Activated CD8-positive, alpha-beta memory T cell treated with anti-CD3 and anti-CD28 coated beads for 36 hours (primary cell): ENCODE measurements around the gene EEF2. TPM values are rescaled to one million over a fixed set of nuclear protein-coding genes. Genes with fewer than 3 reads are reported as not detected.
"Not testable (repeated sequence)": the region's sequence is repeated elsewhere in the genome, so short reads cannot be mapped to it uniquely, and the experiment has no call there.

Experiments used
- CTCF ChIA-PET: fragments of 350-600 bp; sonication (Branson Sonifier 250); formaldehyde crosslinking; loops from one replicate; lab custom pipeline; 2021; ENCODE audit warnings: antibody characterized with exemption; lab: Charles Lee
- POLR2A ChIA-PET: fragments of 350-600 bp; sonication (Branson Sonifier 250); formaldehyde crosslinking; loops from one replicate; lab custom pipeline; 2021; ENCODE audit warnings: antibody characterized with exemption; lab: Charles Lee
- total RNA-seq, 2 experiments: library from RNA; stranded (reverse); gene quantifications; one replicate each; pipeline ENCODE4 v1.2.3, GENCODE V29; 2021

Gene EEF2
- total RNA-seq, 2 experiments from 2014 or later = 3,176 to 3,180 TPM

DNA sequence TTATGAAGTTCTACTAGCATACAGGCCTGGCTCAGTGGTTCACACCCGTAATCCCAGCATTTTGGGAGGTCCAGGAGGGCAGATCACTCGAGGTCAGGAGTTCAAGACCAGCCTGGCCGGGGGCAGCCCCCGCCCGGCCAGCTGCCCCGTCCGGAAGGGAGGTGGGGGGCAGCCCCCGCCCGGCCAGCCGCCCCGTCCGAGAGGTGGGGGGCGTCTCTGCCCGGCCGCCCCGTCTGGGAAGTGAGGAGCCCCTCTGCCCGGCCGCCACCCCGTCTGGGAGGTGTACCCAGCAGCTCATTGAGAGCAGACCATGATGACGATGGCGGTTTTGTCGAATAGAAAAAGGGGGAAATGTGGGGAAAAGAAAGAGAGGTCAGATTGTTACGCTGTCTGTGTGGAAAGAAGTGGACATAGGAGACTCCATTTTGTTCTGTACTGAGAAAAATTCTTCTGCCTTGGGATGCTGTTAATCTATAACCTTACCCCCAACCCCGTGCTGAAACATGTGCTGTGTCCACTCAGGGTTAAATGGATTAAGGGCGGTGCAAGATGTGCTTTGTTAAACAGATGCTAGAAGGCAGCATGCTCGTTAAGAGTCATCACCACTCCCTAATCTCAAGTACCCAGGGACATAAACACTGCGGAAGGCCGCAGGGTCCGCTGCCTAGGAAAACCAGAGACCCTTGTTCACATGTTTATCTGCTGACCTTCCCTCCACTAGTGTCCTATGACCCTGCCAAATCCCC, 13.6 kb upstream of the EEF2 start:
- CTCF ChIA-PET = interaction anchor here (1.1 kb wide), 1 partner anchor 141 kb away, joined by 3 read pairs; no protein-coding TSS in a partner anchor
- POLR2A ChIA-PET = not testable (repeated sequence)

GRCh38 chr19:3995607-3996006, 10.3 kb upstream of the EEF2 start:
- POLR2A ChIA-PET = no interaction called here
- CTCF ChIA-PET = interaction anchor here (0.6 to 1.7 kb wide), 4 partner anchors 10 to 209 kb away, joined by 3 to 4 read pairs (median 4); partner anchors contain the start of gene EEF2

DNA sequence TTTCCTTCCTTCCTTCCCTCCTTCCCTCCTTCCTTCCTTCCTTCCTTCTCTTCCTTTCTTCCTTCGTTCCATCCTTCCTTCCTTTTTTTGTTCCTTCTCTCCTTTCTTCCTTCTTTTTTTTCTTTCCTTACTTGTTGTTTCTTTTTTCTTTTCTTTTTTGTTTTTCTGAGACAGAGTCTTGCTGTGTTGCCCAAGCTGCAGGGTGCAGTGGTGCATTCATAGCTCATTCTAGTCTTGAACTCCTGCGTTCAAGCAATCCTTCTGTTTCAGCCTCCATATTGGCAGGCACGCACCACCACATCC, 5.5 kb upstream of the EEF2 start:
- CTCF ChIA-PET = interaction anchor here (0.7 to 1.6 kb wide), 4 partner anchors 15 to 67 kb away, joined by 3 to 5 read pairs (median 4); partner anchors contain the start of gene PIAS4

DNA sequence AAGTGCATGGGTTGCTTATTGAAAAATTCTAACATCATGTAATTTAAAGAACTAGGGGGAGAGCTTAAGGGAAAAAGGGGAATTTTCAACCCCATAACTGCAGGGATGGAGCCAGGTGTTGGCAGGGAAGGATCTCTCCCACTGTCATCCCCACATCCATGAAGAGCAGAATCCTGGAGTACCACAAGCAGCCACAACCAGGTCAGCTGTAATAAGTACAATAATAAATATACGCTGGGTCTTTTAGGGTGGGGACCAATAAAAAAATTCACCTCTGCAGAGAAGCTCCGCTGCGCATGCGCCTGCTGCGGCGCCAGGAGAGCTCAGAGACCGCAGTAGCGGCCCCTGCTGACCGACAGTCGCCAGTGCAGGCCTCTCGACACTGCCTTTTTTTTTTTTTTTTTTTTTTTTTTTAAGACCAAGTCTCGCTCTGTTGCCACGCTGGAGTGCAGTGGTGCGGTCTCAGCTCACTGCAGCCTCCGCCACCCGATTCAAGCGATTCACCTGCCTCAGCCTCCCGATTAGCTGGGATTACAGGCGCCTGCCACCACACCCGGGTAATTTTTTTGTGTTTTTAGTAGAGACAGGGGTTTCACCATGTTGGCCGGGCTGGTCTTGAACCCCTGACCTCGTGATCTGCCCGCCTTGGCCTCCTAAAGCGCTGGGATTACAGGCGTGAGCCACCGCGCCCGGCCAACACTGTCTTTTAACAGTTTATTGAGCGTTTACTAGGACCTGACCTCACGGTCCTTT, 2.5 kb upstream of the EEF2 start:
- ChIA-PET CTCF (interaction anchor here (0.6 to 2.1 kb wide), 28 partner anchors 10 to 535 kb away, joined by 3 to 13 read pairs (median 4); partner anchors contain the start of genes DAPK3 and PIAS4), POLR2A (interaction anchor here (0.6 to 1.2 kb wide), 13 partner anchors 9 to 1632 kb away, joined by 3 to 22 read pairs (median 5); partner anchors contain the start of gene THOP1)

More for the DNA sequence above, 5.5 kb upstream of the EEF2 start:
- POLR2A ChIA-PET = interaction anchor here (0.6 kb wide), 2 partner anchors 17 to 76 kb away, joined by 3 read pairs; partner anchors contain the start of gene PIAS4

DNA sequence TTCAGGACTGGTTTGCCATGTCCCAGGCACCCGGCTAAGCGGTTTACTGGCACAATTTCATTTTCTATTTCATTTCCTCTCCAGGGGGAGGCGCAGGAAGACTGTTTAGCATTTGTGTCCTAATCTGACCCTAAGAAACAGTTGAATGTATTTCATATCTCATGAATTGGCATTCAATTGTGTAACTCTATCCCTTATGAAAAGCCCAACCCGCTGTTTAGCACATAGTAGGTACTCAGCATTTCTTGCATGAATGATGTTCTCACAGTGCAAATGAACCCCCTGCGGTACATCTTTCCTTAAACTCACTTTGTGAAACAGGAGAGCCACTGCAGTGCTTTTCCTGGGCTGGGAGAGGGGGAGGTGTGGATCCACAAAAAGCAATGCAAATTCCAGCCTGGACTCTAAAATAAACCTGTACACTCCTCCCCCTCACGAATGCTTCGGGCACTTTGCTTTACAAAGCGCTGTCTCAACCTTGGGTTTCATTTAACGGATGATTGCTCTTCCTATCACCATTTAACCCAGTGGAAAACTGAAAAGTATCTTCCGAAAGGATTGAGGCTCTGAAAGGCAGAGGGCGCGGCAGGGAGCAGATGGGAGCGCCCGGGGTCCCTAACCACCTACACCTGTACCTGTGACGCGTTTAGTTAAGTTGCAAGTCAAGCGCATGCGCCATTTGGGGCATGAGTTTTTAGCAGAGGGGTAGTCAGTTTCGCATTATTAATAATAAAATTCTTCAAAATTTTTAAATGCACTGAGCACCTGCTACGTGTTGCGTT, 1.2 kb upstream of the EEF2 start:
- CTCF ChIA-PET = interaction anchor here (0.8 to 2.1 kb wide), 9 partner anchors 9 to 216 kb away, joined by 3 to 9 read pairs (median 5); partner anchors contain the start of gene DAPK3
- POLR2A ChIA-PET = interaction anchor here (7.7 kb wide), 1 partner anchor 15 kb away, joined by 64 read pairs; the partner anchor contains the start of gene DAPK3

DNA sequence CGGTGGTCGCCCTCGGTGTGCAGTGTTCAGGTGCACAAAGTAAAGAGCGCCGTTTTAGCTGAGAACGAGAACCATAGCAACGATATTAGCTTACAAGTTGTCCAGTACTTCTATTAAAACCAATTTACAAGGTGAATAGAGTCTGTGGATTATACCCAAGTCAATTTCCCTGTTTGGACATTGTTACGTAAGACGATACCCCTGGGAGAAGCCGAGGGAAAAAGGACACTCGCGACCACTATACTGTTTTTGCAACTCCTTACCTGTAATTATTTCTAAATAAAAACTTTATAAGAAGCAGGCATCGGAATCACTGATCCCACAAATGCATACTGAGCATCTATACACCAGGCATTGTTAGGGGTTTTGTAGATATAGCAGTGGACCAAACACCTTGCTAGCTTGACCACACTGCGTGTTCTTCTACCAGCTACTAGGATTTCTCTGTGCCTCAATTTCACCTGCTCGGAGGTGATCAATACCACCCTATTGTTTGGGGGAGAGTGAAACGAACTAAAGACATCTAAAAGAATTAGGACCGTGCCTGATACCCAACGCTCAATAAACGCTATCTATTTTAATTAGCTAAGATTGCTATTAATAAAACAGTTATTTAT, 488 bp upstream of the EEF2 start:
- POLR2A ChIA-PET = interaction anchor here (0.6 to 7.7 kb wide), 9 partner anchors 9 to 224 kb away, joined by 3 to 64 read pairs (median 5); partner anchors contain the start of genes DAPK3, MRPL54, PIAS4 and ZBTB7A
- CTCF ChIA-PET = interaction anchor here (0.8 to 2.1 kb wide), 9 partner anchors 10 to 216 kb away, joined by 3 to 9 read pairs (median 5); partner anchors contain the start of gene DAPK3

- ChIA-PET CTCF (interaction anchor here (1.2 to 2.1 kb wide), 4 partner anchors 9 to 40 kb away, joined by 3 to 6 read pairs (median 6); partner anchors contain the start of gene DAPK3), POLR2A (interaction anchor here (0.6 to 7.7 kb wide), 6 partner anchors 9 to 1007 kb away, joined by 4 to 64 read pairs (median 6); partner anchors contain the start of genes DAPK3, MRPL54 and TLE6)
These were observed 717 bp downstream of the EEF2 start for GRCh38 chr19:3984584-3984907.

- CTCF ChIA-PET = interaction anchor here (1.2 kb wide), 1 partner anchor 9 kb away, joined by 6 read pairs; no protein-coding TSS in a partner anchor
These were observed 1.2 kb downstream of the EEF2 start for GRCh38 chr19:3983936-3984583.

GRCh38 chr19:3983542-3983914, 1.7 kb downstream of the EEF2 start:
- POLR2A ChIA-PET = interaction anchor here (1.5 to 7.7 kb wide), 3 partner anchors 8 to 15 kb away, joined by 6 to 64 read pairs (median 7); partner anchors contain the start of gene DAPK3
- CTCF ChIA-PET = interaction anchor here (1.2 kb wide), 1 partner anchor 8 kb away, joined by 6 read pairs; no protein-coding TSS in a partner anchor

More at GRCh38 chr19:3983936-3984583, 1.2 kb downstream of the EEF2 start:
- POLR2A ChIA-PET = interaction anchor here (0.6 to 7.7 kb wide), 4 partner anchors 9 to 1007 kb away, joined by 4 to 64 read pairs (median 6); partner anchors contain the start of genes DAPK3 and TLE6

- POLR2A ChIA-PET = interaction anchor here (7.7 kb wide), 1 partner anchor 11 kb away, joined by 64 read pairs; the partner anchor contains the start of gene DAPK3
- CTCF ChIA-PET = interaction anchor here (0.8 to 1.2 kb wide), 2 partner anchors 8 to 11 kb away, joined by 3 to 6 read pairs; no protein-coding TSS in a partner anchor
These were observed 2.3 kb downstream of the EEF2 start for GRCh38 chr19:3982701-3983541.

- POLR2A ChIA-PET = interaction anchor here (7.7 kb wide), 1 partner anchor 10 kb away, joined by 64 read pairs; the partner anchor contains the start of gene DAPK3
These were observed 3.3 kb downstream of the EEF2 start for GRCh38 chr19:3981736-3982681.

GRCh38 chr19:3981373-3981735, 3.9 kb downstream of the EEF2 start:
- CTCF ChIA-PET = no interaction called here
- POLR2A ChIA-PET = interaction anchor here (7.7 kb wide), 1 partner anchor 10 kb away, joined by 64 read pairs; the partner anchor contains the start of gene DAPK3

More at GRCh38 chr19:3981736-3982681, 3.3 kb downstream of the EEF2 start:
- CTCF ChIA-PET = interaction anchor here (0.8 kb wide), 1 partner anchor 10 kb away, joined by 3 read pairs; no protein-coding TSS in a partner anchor

DNA sequence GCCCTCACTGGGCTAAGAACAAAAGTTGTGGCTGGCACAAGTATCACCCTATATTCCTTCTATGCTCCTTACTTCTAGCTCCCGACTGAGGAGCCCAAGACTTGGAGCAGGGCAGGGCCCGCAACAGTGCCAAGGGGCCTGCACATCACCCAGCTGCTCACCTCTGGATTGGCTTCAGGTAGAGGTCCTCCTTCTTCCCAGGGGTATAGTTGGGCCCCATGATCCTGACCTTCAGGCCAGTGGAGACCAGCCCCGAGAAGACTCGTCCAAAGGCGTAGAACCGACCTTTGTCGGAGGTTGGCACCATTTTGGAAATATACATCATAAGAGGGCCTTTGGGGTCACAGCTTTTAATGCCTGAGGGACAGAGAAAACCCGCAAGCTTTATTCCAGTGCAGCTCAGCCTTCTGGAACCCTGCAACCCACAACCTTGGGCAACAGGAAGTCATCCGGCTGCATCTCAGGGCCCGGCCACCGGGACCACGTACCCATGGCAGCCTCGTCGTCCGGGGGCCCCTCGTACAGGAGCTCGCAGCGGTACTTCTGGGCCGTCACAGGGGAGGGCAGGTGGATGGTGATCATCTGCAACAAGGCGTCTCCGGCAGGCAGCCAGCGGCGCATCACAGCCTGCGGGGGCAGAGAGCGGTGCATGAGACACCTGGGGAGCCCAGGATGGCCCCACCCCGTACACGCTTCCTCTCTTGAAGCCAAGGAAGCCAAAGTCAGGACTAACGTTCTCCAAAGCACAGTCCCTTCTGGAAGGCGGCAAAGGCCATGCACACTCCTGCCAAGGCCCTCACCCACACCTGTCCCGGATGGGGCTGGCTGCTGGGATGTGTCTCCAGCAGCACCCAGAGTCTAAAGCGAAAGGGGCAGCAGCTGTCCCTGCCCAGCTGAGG, 4.7 kb downstream of the EEF2 start:
- CTCF ChIA-PET = interaction anchor here (0.9 kb wide), 1 partner anchor 10 kb away, joined by 3 read pairs; the partner anchor contains the start of gene DAPK3

More for the DNA sequence above, 4.7 kb downstream of the EEF2 start:
- POLR2A ChIA-PET = interaction anchor here (7.7 kb wide), 1 partner anchor 9 kb away, joined by 64 read pairs; the partner anchor contains the start of gene DAPK3
